Gastrocnemius medialis (tissue), 4 donors: ENCODE results near the gene USP6NL.

Experiments used
- POLR2A ChIP-seq, 2 donors: fragments of 450-650 bp; IDR thresholded peaks; one replicate each; pipeline ENCODE4 v1.6.1; 2017; ENCODE audit warnings: antibody characterized with exemption in 2 of 2, mild to moderate bottlenecking in 2 of 2, moderate library complexity in 2 of 2
- TF ChIP-seq, protein P1 (sequence below), 5 experiments: fragments of 450-650 bp in 3 of 5; fragments of 200-600 bp in 2 of 5; sonication (generic) in 2 of 5; IDR thresholded peaks in 4 of 5; conservative IDR thresholded peaks in 1 of 5; 1 replicate in 4 of 5; 2 replicates in 1 of 5; pipeline ENCODE4 v1.5.1; 2016 to 2019; ENCODE audit warnings: antibody characterized with exemption in 5 of 5, mild to moderate bottlenecking in 3 of 5, moderate library complexity in 3 of 5

- TF ChIP-seq, protein P1, sequence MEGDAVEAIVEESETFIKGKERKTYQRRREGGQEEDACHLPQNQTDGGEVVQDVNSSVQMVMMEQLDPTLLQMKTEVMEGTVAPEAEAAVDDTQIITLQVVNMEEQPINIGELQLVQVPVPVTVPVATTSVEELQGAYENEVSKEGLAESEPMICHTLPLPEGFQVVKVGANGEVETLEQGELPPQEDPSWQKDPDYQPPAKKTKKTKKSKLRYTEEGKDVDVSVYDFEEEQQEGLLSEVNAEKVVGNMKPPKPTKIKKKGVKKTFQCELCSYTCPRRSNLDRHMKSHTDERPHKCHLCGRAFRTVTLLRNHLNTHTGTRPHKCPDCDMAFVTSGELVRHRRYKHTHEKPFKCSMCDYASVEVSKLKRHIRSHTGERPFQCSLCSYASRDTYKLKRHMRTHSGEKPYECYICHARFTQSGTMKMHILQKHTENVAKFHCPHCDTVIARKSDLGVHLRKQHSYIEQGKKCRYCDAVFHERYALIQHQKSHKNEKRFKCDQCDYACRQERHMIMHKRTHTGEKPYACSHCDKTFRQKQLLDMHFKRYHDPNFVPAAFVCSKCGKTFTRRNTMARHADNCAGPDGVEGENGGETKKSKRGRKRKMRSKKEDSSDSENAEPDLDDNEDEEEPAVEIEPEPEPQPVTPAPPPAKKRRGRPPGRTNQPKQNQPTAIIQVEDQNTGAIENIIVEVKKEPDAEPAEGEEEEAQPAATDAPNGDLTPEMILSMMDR (IDR thresholded peaks at IDR 0.05 in 4 of 5, conservative IDR thresholded peaks at IDR 0.05 in 1 of 5): no peak
- TF ChIP-seq POLR2A (IDR thresholded peaks at IDR 0.05): no peak
Observed at GRCh38 chr10:11493646-11494045, 117.8 kb downstream of the USP6NL start.
